ENCODE results near the gene CST6.

CST6 gene

GRCh38 chr11:65977621-65978390 lies 34.0 kb upstream of the CST6 start:
- Histone ChIP-seq H3K27ac (ENCODE audit: low read depth, low read length) (no peak overlapping the region), H3K9ac (ENCODE audit: low read length) (no peak overlapping the region), H3K4me1 (ENCODE audit: control insufficient read depth, insufficient read depth, low read length) (no peaks in the 10 kb centered on the region), H3K36me3 (ENCODE audit: control insufficient read depth, insufficient read depth, low read length) (peaks cover 25% of the 10 kb centered on the region), H3K27me3 (ENCODE audit: control insufficient read depth, insufficient read depth, low read length) (no peaks in the 10 kb centered on the region), H3K4me3 (ENCODE audit: low read length) (no peak overlapping the region)

- H3K27ac ChIP-seq (ENCODE audit: low read depth, low read length), result no peak overlapping the region
- peaks cover 24% of the 10 kb centered on the region for H3K36me3 ChIP-seq (ENCODE audit: control insufficient read depth, insufficient read depth, low read length)
- no peak overlapping the region for H3K4me3 ChIP-seq (ENCODE audit: low read length)
- no peak overlapping the region for H3K9ac ChIP-seq (ENCODE audit: low read length)
- no peaks in the 10 kb centered on the region for H3K4me1 ChIP-seq (ENCODE audit: control insufficient read depth, insufficient read depth, low read length)
- no peaks in the 10 kb centered on the region for H3K27me3 ChIP-seq (ENCODE audit: control insufficient read depth, insufficient read depth, low read length)
Observed at GRCh38 chr11:65978391-65979238, 33.2 kb upstream of the CST6 start.

GRCh38 chr11:65979261-65979759 lies 32.5 kb upstream of the CST6 start:
- Histone ChIP-seq H3K4me1 (ENCODE audit: control insufficient read depth, insufficient read depth, low read length) (no peaks in the 10 kb centered on the region), H3K9ac (ENCODE audit: low read length) (no peak overlapping the region)

DNA sequence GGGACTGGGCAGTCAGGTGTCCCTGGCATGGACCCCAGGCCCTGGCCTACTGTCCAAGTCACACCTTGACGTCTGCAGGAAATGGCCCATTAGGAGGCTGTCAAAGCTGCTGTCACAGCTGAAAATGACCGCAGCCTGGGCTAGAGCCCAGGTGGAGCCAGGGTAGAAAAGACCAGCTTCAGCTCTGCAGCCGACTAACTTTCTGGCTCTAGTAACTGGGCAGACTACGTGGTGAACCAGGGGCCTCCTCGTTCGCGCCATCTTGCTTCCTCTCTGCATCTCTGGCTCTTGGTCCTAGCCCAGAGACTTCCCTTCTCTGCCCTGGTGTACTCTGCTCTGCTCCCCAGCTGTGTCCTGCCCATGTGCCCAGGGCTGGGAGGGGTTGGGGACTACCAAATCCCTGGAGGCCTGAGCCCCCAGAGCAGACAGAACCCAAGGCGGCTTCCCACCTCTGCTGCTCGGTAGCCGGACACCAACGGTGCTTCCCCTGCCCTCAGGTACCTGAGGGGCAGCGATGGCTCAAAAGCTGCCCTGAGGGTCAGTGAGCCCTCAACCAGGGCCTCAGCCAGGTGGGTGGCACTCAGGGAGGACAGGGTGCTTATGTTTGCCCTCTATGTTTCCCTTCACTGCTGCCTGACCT lies 30.6 kb upstream of the CST6 start:
- Histone ChIP-seq H3K4me1 (ENCODE audit: control insufficient read depth, insufficient read depth, low read length) (no peaks in the 10 kb centered on the region), H3K4me3 (ENCODE audit: low read length) (no peak overlapping the region), H3K9ac (ENCODE audit: low read length) (no peak overlapping the region), H3K36me3 (ENCODE audit: control insufficient read depth, insufficient read depth, low read length) (peaks cover 19% of the 10 kb centered on the region), H3K27me3 (ENCODE audit: control insufficient read depth, insufficient read depth, low read length) (no peaks in the 10 kb centered on the region), H3K27ac (ENCODE audit: low read depth, low read length) (no peak overlapping the region)

More at GRCh38 chr11:65979261-65979759, 32.5 kb upstream of the CST6 start:
- H3K4me3 ChIP-seq (ENCODE audit: low read length), result no peak overlapping the region
- no peak overlapping the region for H3K27ac ChIP-seq (ENCODE audit: low read depth, low read length)
- no peaks in the 10 kb centered on the region for H3K27me3 ChIP-seq (ENCODE audit: control insufficient read depth, insufficient read depth, low read length)
- H3K36me3 ChIP-seq (ENCODE audit: control insufficient read depth, insufficient read depth, low read length), result peaks cover 25% of the 10 kb centered on the region

- Histone ChIP-seq H3K27me3 (ENCODE audit: control insufficient read depth, insufficient read depth, low read length) (no peaks in the 10 kb centered on the region), H3K27ac (ENCODE audit: low read depth, low read length) (no peak overlapping the region), H3K4me3 (ENCODE audit: low read length) (no peak overlapping the region), H3K36me3 (ENCODE audit: control insufficient read depth, insufficient read depth, low read length) (peaks cover 9% of the 10 kb centered on the region), H3K9ac (ENCODE audit: low read length) (no peak overlapping the region), H3K4me1 (ENCODE audit: control insufficient read depth, insufficient read depth, low read length) (no peaks in the 10 kb centered on the region)
Observed at GRCh38 chr11:65981972-65982823, 29.6 kb upstream of the CST6 start.

GRCh38 chr11:65982824-65983588 lies 28.8 kb upstream of the CST6 start:
- no peaks in the 10 kb centered on the region for H3K27me3 ChIP-seq (ENCODE audit: control insufficient read depth, insufficient read depth, low read length)
- no peak overlapping the region for H3K9ac ChIP-seq (ENCODE audit: low read length)
- no peak overlapping the region for H3K27ac ChIP-seq (ENCODE audit: low read depth, low read length)
- no peaks in the 10 kb centered on the region for H3K4me1 ChIP-seq (ENCODE audit: control insufficient read depth, insufficient read depth, low read length)
- no peak overlapping the region for H3K4me3 ChIP-seq (ENCODE audit: low read length)
- peaks cover 5% of the 10 kb centered on the region for H3K36me3 ChIP-seq (ENCODE audit: control insufficient read depth, insufficient read depth, low read length)

DNA sequence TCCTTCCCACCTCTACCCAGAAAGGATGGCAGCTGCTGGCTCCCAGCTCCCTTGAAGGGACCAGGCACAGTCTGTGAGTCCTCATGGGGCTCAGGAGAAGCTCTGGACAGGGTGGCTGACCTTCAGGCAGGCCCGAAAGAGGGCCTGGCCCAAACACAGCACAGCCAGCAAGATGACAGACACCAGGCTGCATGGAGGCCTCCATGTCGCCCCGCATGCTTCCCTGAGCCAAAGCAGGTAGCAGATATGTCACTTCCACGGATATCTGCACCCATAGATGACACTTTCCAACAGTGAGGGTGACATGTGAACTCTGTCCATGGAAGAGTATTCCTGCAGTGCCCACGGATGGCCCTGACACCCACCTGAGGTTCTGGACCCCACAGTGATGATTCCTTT lies 28.2 kb upstream of the CST6 start:
- H3K27ac ChIP-seq (ENCODE audit: low read depth, low read length), result no peak overlapping the region
- H3K36me3 ChIP-seq (ENCODE audit: control insufficient read depth, insufficient read depth, low read length), result peaks cover 5% of the 10 kb centered on the region
- no peaks in the 10 kb centered on the region for H3K27me3 ChIP-seq (ENCODE audit: control insufficient read depth, insufficient read depth, low read length)
- H3K4me1 ChIP-seq (ENCODE audit: control insufficient read depth, insufficient read depth, low read length), result no peaks in the 10 kb centered on the region
- no peak overlapping the region for H3K4me3 ChIP-seq (ENCODE audit: low read length)
- H3K9ac ChIP-seq (ENCODE audit: low read length), result no peak overlapping the region

DNA sequence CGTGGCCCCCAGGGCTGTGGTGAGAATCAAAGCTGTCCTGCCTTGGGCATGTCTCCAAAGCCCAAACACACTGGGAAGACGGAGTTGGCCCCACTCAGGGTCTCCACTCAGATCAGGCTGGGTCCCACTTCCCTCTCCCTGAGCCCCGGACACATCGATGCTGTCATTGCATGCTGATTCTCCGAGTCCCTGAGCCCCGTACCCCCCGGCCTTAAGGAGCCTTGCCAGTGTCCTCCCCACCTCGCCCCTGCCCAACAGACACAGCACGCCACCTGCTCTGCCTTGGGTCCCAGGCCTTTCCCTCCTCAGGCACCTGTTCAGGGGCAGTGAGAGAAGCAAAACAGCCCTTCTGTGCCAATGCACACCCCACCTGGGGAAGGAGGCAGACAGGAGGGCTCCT lies 24.5 kb upstream of the CST6 start:
- Histone ChIP-seq H3K4me3 (ENCODE audit: low read length) (no peak overlapping the region), H3K4me1 (ENCODE audit: control insufficient read depth, insufficient read depth, low read length) (no peaks in the 10 kb centered on the region), H3K36me3 (ENCODE audit: control insufficient read depth, insufficient read depth, low read length) (peaks cover 2% of the 10 kb centered on the region), H3K27ac (ENCODE audit: low read depth, low read length) (no peak overlapping the region), H3K27me3 (ENCODE audit: control insufficient read depth, insufficient read depth, low read length) (no peaks in the 10 kb centered on the region), H3K9ac (ENCODE audit: low read length) (no peak overlapping the region)

GRCh38 chr11:65988791-65989592 lies 22.8 kb upstream of the CST6 start:
- Histone ChIP-seq H3K4me3 (ENCODE audit: low read length) (no peak overlapping the region), H3K9ac (ENCODE audit: low read length) (no peak overlapping the region), H3K27ac (ENCODE audit: low read depth, low read length) (no peak overlapping the region)

DNA sequence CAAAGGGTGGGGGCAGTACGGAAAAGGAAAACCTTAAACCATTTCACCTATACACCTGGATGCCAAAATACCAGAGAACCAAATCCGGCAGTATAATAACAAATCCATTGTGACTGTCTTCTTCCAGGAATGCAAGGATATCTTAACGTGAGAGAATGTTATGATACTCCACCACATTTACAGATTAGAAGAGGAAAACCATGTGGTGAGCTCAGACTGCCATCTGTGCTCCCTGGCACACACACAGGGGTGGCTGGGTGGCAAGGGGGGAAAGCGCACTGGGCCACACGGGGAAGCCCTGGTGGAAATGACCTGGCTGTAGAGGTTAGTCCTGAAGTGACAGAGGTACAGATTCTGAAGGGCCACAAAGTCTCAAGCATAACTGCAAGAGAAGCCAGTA lies 19.8 kb upstream of the CST6 start:
- H3K9ac ChIP-seq (ENCODE audit: low read length), result no peak overlapping the region
- H3K36me3 ChIP-seq (ENCODE audit: control insufficient read depth, insufficient read depth, low read length), result no peaks in the 10 kb centered on the region
- H3K4me3 ChIP-seq (ENCODE audit: low read length), result no peak overlapping the region
- H3K27me3 ChIP-seq (ENCODE audit: control insufficient read depth, insufficient read depth, low read length), result no peaks in the 10 kb centered on the region
- no peaks in the 10 kb centered on the region for H3K4me1 ChIP-seq (ENCODE audit: control insufficient read depth, insufficient read depth, low read length)
- no peak overlapping the region for H3K27ac ChIP-seq (ENCODE audit: low read depth, low read length)

More at GRCh38 chr11:65988791-65989592, 22.8 kb upstream of the CST6 start:
- no peaks in the 10 kb centered on the region for H3K27me3 ChIP-seq (ENCODE audit: control insufficient read depth, insufficient read depth, low read length)
- H3K36me3 ChIP-seq (ENCODE audit: control insufficient read depth, insufficient read depth, low read length), result no peaks in the 10 kb centered on the region
- no peaks in the 10 kb centered on the region for H3K4me1 ChIP-seq (ENCODE audit: control insufficient read depth, insufficient read depth, low read length)

DNA sequence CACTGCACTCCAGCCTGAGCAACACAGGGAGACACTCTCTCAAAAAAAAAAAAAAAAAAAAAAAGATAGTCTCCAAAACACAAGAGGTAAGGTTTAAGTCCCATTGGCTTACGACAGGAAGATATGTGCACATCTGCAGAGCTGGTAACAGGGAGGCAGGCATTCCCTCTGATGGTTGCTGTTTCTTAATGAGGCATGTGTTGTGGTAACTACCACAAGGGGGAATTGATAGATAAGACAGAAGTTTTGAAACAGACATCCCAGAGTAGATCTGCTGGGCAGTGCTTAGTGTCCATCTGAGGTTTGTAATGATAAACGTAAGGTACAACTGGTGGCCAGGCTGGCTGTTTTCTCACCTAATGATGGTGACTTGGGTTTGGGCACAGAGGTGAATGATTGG lies 14.5 kb upstream of the CST6 start:
- Histone ChIP-seq H3K4me3 (ENCODE audit: low read length) (no peak overlapping the region), H3K4me1 (ENCODE audit: control insufficient read depth, insufficient read depth, low read length) (peaks cover 4% of the 10 kb centered on the region), H3K9ac (ENCODE audit: low read length) (no peak overlapping the region), H3K27ac (ENCODE audit: low read depth, low read length) (no peak overlapping the region), H3K27me3 (ENCODE audit: control insufficient read depth, insufficient read depth, low read length) (no peaks in the 10 kb centered on the region), H3K36me3 (ENCODE audit: control insufficient read depth, insufficient read depth, low read length) (peaks cover 27% of the 10 kb centered on the region)
